ENCODE data around the gene IDUA.

The IDUA gene

DNA sequence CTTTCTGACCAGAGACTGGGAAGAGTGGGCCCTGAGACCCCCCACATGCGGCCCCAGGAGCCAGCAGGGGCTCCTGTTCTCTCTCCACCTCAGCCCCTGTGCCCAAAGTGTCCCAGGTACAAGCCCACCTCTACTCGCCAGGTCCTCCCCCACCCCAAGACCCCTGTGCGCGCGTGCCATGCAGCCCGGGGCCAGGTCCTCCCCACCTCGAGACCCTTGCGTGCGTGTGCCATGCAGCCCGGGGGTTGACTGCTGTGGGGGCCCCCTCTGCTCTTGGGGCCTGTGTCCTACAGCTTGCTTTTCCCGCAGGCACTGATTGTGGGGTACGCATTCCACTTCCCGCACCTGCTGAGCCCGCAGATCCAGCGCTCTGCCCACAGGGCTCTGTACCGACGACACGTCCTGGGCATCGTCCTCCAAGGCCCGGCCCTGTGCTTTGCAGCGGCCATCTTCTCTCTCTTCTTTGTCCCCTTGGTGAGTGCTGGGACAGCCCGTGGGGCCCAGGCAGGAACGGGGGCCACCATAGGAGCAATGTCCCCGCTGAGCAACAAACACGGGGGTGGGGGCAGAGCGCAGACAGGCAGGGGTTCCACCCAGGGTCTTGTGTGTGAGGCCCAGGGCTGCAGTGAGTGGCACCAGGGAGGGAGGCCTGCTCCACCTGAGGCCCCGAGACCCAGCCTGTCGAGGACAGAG, 33.8 kb upstream of the IDUA start:
- no peak for TF ChIP-seq GATA2 (IDR thresholded peaks at IDR 0.05; ENCODE audit: low read depth, low read length)
- no peak for TF ChIP-seq GATA3 (IDR thresholded peaks at IDR 0.05; ENCODE audit: low read depth, low read length)

DNA sequence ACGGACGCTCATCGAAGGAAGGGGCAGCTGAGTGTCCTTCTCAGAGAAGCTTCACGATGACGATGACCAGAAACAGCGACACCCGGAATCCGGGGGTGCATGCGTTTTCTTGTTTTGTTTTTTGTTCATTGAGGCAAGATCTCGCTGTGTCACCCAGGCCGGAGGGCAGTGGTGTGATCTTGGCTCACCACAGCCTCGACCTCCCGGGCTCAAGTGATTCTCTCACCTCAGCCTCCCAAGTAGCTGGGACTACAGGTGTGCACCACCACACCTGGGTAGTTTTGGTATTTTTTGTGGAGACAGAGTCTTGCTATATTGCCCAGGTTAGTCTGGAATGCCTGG, 33.3 kb upstream of the IDUA start:
- TF ChIP-seq GATA2 (IDR thresholded peaks at IDR 0.05; ENCODE audit: low read depth, low read length) (no peak), GATA3 (IDR thresholded peaks at IDR 0.05; ENCODE audit: low read depth, low read length) (no peak)

DNA sequence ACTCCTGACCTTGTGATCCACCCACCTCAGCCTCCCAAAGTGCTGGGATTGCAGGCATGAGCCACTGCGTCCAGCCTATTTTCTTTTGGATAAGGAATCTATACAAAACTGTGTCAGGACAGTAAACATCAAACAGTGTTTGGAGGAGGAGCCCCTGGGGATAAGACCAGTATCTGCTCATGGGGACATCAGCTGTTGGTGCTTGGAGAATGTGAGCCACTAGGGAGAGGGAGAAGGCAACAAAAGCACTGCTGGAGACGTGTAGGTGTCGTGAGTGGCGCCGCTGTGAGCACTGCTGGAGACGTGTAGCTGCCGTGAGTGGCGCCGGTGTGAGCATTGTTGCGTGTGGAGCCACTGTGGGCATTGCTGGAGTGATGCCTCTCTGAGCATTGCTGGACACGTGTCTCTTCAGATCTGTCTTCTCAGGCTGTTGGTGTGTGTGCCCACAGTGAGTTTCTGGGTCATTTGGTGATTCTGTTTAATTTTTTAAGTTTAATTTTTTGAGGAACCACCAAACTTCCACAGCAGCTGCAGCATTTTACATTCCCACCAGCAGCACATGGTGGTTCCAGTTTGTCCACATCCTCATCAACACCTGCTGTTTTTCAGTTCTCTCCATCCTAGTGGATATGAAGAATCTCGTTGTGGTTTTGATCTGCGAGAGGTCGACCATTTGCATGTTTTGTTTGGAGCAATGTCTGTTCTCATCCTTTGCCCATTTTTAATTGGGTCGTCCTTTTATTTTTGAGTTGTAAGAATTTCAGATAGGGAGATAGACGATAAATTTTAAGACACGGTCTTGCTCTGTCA, 32.4 kb upstream of the IDUA start:
- TF ChIP-seq GATA3 (IDR thresholded peaks at IDR 0.05; ENCODE audit: low read depth, low read length) (no peak), GATA2 (IDR thresholded peaks at IDR 0.05; ENCODE audit: low read depth, low read length) (no peak)

DNA sequence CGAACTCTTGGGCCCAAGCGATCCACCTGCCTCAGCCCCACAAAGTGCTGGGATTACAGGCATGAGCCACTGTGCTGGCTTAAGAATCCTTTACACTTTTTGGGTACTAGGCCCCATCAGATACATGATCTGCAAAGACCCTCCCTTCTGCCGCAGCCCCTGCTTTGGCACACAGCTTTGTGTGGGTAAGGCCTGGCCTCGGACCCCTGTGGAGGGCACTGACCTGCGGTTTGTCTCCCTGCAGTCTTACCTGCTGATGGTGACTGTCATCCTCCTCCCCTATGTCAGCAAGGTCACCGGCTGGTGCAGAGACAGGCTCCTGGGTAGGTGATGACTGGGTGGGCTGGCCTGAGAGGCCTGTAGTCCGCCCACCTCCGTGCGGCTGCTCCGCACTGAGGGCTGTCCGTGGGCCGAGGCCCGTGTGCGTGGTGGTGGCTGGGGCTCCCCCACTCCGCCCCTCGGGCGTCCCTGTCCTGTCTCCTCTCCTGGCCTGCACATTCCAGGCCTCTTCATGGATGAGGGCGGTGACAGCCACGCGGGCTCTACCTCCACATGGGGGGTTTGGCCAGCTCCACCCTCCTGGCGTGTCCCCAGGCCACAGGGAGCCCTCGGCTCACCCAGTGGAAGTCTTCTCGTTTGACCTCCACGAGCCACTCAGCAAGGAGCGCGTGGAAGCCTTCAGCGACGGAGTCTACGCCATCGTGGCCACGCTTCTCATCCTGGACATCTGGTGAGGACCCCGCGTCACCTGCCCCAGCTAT, 31.5 kb upstream of the IDUA start:
- TF ChIP-seq GATA2 (IDR thresholded peaks at IDR 0.05; ENCODE audit: low read depth, low read length) (no peak), GATA3 (IDR thresholded peaks at IDR 0.05; ENCODE audit: low read depth, low read length) (no peak)

DNA sequence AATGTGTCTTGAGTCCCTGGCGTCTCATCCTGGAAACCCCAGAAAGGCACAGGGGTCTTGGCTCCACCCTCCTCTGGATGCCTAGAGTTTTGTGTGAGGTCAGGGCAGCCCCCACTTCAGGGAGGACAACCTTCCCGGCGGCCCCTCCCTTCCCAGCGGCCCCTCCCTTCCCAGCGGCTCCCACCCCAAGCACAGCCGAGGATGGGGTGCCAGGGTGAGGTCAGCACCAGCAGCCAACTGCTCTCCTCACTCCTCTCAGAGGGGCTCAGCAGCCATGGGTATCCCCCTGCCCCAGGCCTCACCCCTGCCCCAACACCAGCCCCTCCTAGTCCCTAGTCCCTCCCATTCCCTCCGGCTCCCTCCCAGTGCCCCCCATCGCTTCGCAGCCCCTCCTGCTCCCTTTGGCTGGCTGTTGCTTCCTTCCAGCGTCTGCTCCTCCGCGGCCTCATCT, 30.9 kb upstream of the IDUA start:
- TF ChIP-seq GATA2 (IDR thresholded peaks at IDR 0.05; ENCODE audit: low read depth, low read length), result no peak
- no peak for TF ChIP-seq GATA3 (IDR thresholded peaks at IDR 0.05; ENCODE audit: low read depth, low read length)

DNA sequence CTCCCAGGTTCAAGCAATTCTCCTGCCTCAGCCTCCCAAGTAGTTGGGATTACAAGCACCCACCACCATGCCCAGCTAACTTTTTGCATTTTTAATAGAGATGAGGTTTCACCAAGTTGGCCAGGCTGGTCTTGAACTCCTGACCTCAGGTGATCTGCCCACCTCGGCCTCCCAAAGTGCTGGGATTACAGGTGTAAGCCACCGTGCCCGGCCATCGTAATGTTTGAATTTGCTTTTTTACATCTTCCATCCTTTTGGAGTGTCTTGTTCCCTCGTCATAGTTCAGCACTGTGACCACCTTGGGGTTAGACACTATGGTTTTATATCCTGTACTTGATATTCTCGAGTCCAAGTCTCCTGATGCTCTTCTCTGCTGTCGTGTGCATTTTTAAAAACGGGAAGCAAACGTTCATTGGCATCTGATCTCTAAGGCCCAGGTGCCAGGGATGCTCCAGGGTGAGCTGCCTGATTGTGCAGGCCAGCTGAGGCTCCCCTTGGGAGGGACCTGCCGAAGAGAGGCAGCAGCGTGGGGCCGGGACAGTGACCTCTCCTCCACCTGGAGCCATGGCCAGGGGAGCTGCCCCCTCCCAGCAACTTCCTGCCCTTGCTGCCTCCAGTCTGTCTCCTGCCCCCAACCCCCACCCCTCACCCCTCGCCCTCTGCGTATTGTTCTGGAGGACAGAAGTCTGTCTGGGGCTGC, 30.2 kb upstream of the IDUA start:
- TF ChIP-seq GATA3 (IDR thresholded peaks at IDR 0.05; ENCODE audit: low read depth, low read length) (no peak), GATA2 (IDR thresholded peaks at IDR 0.05; ENCODE audit: low read depth, low read length) (no peak)

DNA sequence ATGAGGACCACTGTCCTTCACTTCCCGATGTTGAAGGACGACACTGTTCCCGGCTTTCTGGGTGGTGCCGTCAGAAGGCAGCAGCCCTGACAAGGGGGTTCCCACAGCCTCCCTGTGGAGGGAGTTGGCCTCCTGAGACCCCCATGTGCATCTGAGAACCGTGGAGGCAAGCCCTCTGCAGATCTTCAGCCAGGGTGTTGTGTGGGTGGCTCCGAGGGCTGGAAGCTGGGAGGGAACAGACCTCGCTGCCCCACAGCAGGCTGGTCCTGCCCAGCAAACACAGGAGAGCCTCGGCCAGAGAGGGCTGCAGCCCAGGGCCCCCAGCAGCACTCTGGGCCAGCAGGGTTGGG, 29.6 kb upstream of the IDUA start:
- no peak for TF ChIP-seq GATA2 (IDR thresholded peaks at IDR 0.05; ENCODE audit: low read depth, low read length)

DNA sequence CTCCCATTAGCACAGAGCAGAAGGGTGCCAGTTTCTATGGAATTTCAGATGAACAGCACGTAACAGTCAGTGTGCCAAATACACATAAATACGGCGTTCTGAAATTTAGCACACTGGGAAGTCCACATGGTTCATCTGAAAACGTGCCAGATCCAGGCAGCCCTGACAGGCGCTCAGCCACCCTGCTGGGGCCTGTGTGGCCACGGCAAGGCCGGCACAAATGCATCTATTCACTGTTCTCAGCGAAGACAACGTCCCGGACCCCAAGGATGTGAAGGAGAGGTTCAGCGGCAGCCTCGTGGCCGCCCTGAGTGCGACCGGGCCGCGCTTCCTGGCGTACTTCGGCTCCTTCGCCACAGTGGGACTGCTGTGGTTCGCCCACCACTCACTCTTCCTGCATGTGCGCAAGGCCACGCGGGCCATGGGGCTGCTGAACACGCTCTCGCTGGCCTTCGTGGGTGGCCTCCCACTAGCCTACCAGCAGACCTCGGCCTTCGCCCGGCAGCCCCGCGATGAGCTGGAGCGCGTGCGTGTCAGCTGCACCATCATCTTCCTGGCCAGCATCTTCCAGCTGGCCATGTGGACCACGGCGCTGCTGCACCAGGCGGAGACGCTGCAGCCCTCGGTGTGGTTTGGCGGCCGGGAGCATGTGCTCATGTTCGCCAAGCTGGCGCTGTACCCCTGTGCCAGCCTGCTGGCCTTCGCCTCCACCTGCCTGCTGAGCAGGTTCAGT, 29.1 kb upstream of the IDUA start:
- TF ChIP-seq GATA2 (IDR thresholded peaks at IDR 0.05; ENCODE audit: low read depth, low read length) (no peak), GATA3 (IDR thresholded peaks at IDR 0.05; ENCODE audit: low read depth, low read length) (no peak)

DNA sequence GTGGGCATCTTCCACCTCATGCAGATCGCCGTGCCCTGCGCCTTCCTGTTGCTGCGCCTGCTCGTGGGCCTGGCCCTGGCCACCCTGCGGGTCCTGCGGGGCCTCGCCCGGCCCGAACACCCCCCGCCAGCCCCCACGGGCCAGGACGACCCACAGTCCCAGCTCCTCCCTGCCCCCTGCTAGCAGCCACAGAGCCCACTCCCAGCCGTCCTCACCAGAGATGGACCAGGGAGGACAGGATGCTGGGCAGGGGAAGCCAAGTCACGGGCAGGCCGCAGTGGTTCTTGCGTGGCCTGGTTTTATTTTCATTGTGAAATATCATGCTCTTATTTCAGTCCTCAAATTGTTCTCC, 28.6 kb upstream of the IDUA start:
- no peak for TF ChIP-seq GATA3 (IDR thresholded peaks at IDR 0.05; ENCODE audit: low read depth, low read length)
- TF ChIP-seq GATA2 (IDR thresholded peaks at IDR 0.05; ENCODE audit: low read depth, low read length), result no peak

DNA sequence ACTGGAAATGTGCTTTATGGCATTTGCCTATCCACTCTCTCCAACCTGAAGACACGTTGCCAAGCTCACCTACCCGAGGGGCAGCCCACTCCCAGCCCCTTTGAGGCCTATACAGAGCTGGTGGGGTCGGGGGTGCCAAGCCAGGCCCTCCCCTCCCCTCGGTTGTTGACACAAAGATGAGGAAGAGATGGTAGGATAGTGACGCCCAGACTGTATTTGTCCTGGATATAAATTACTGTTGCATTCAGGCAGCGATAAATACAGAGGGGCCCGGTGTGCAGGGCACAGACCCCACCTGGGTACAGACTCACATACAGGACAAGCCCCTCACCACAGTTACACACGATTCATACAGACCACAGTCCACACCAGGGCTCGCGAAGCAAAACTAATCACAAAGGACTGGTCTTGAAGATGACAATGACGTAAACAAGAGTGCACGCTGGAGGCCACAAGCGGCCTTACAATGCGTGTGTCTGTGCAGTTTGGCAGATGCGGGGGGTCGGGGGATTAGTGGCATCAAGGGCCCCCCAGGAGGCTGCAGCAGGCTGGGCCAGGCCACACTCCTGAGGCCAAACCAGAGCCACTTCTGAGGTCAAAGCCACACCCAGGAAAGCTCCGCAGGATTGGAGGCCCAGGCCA, 28.0 kb upstream of the IDUA start:
- TF ChIP-seq GATA3 (IDR thresholded peaks at IDR 0.05; ENCODE audit: low read depth, low read length) (no peak), GATA2 (IDR thresholded peaks at IDR 0.05; ENCODE audit: low read depth, low read length) (no peak)

DNA sequence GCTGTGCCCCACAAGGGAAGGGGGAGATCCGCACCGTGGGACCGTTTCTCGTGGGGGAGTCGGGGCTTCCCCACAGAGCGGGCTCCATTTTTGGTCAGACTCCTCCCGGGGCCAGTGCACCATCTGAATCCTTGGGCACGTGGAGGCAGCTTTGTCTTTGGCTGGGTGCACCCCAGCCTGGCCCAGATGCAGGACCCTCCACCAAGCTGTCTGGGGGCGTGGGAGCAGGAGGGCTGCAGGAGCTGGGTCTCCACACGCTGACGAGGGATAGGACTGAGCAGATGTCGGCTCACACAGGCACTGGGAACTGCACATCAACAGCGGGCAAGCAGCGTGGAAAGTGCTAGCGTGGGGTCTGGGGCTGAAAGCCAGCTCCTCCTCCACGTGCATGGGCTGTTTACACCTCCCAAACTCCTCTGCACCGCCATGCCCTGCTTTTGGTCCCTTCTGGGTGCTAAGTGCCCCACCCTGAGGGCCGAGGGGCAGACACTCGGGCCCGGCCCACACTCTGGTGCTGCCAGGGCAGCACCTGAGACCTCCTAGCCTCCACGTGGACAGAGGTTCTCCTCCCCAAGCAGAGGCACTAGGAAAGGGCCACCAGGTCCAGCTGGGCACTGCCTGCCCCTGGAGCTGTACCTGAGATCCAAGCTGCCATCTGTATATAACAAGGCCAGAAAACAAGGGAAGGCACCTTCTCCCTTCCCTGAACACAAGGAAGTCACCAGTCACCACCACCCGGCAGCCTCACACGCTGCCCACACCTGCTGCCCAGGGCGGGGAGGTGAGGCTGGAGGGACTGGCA, 27.3 kb upstream of the IDUA start:
- TF ChIP-seq GATA3 (IDR thresholded peaks at IDR 0.05; ENCODE audit: low read depth, low read length) (no peak), GATA2 (IDR thresholded peaks at IDR 0.05; ENCODE audit: low read depth, low read length) (no peak)

DNA sequence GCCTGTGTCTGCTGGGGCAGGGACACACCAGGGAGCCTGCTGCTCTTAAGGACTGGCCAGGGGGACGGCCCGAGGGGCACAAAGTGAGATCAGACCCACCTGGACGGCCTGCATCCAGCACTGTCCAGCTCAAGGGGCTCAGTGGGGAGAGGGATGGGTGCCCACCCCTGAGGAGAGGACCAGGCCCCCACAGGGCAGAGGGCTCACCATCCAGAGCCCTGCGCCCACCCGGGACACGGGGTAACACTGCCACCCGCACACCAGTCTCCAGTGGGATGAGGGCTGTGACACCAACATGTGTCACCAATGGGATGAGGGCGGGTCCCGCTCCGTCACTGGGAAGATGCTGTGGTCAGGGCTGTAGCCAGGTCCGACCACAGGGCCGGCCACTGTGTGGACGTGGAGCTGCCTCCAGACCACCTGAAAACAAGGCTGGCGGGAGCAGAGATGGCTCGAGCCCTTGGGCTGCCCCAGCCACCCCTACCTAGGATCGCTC, 26.7 kb upstream of the IDUA start:
- no peak for TF ChIP-seq GATA3 (IDR thresholded peaks at IDR 0.05; ENCODE audit: low read depth, low read length)
- TF ChIP-seq GATA2 (IDR thresholded peaks at IDR 0.05; ENCODE audit: low read depth, low read length), result no peak

Data from SH-SY5Y (cell line).